HL-60 (cell line): ENCODE results near the gene STRIP2.

Source experiments
- DNase-seq, 2 experiments: peaks; one replicate each; pipeline ENCODE4 v3.0.0-alpha.2; 2010 to 2020; ENCODE audit warnings: low read depth in 1 of 2, low spot score in 1 of 2
- H3K27ac ChIP-seq: fragments of 250-450 bp; sonication (Bioruptor Pico); replicated peaks from 2 replicates; pipeline ENCODE4 v1.5.1; 2020; ENCODE audit warnings: mild to moderate bottlenecking, moderate library complexity
- H3K27me3 ChIP-seq: fragments of 250-450 bp; sonication (Bioruptor Pico); 2 replicates; pipeline ENCODE4 v1.5.1; 2021; ENCODE audit warnings: mild to moderate bottlenecking, moderate library complexity; ENCODE audit not compliant: insufficient read depth, poor library complexity, severe bottlenecking
- H3K4me3 ChIP-seq: replicated peaks from 2 replicates; pipeline ENCODE4 v1.5.1; 2011; ENCODE audit warnings: mild to moderate bottlenecking, control low read depth, low read length; ENCODE audit not compliant: insufficient read depth
- CTCF ChIP-seq: IDR thresholded peaks from one replicate; pipeline ENCODE4 v1.5.1; 2011; ENCODE audit warnings: low read length, control low read depth, inconsistent platforms; ENCODE audit not compliant: insufficient read depth
- GABPA ChIP-seq: IDR thresholded peaks from 2 replicates; pipeline ENCODE4 v1.6.1; 2012; ENCODE audit warnings: low read depth
- POLR2AphosphoS5 ChIP-seq: IDR thresholded peaks from 2 replicates; pipeline ENCODE4 v1.6.1; 2012; ENCODE audit warnings: low read depth
- REST ChIP-seq: IDR thresholded peaks from 2 replicates; pipeline ENCODE4 v1.6.1; 2012; ENCODE audit warnings: low read depth; ENCODE audit not compliant: insufficient replicate concordance
- SPI1 ChIP-seq: IDR thresholded peaks from 2 replicates; pipeline ENCODE4 v1.6.1; 2012; ENCODE audit warnings: low read depth, mild to moderate bottlenecking, borderline replicate concordance

Gene STRIP2

GRCh38 chr7:129498021-129498420 lies 63.8 kb downstream of the STRIP2 start:
- DNase-seq = no peak
- TF ChIP-seq CTCF (no peak), GABPA (no peak)
- Histone ChIP-seq H3K27ac (no peak overlapping the region), H3K4me3 (no peak overlapping the region), H3K27me3 (peaks cover 3% of the 10 kb centered on the region)

- DNase-seq = no peak
- H3K4me3 ChIP-seq = no peak overlapping the region
- TF ChIP-seq REST (no peak), SPI1 (no peak), POLR2AphosphoS5 (no peak), CTCF (no peak), GABPA (no peak)
- peaks cover 5% of the 10 kb centered on the region for H3K27me3 ChIP-seq
- H3K27ac ChIP-seq = no peak overlapping the region
Observed at GRCh38 chr7:129499999-129500398, 65.8 kb downstream of the STRIP2 start.

- peak; percentile 66 to 71 for DNase-seq
- Histone ChIP-seq H3K4me3 (peak within 1 kb of the TSS; percentile 64), H3K27ac (no peak within 1 kb of the TSS), H3K27me3 (peaks cover 5% of the 10 kb centered on the region)
- TF ChIP-seq SPI1 (no peak), REST (no peak), CTCF (no peak), POLR2AphosphoS5 (no peak), GABPA (no peak)
Observed at GRCh38 chr7:129501760-129502707, 67.8 kb downstream of the STRIP2 start, which contains the start of gene SMKR1. SMKR1 (plus strand) TSS chr7:129502531; CDS start chr7:129502825, 294 bp downstream.
